Neural progenitor cell (in vitro differentiated cells): Measurements from ENCODE around the gene PPIL6. TPM values are rescaled to one million over a fixed set of nuclear protein-coding genes. Genes with fewer than 3 reads are reported as not detected.

ENCODE experiments used
- DNase-seq: peaks from one replicate; pipeline ENCODE4 v3.0.0-alpha.2; 2016; ENCODE audit warnings: low spot score
- H2AFZ ChIP-seq: fragments of 200-600 bp; sonication (generic); replicated peaks from 2 replicates; pipeline ENCODE4 v1.6.1; 2016; ENCODE audit warnings: antibody characterized with exemption
- H3F3A ChIP-seq: fragments of 200-600 bp; sonication (generic); 2 replicates; pipeline ENCODE4 v1.6.1; 2016; ENCODE audit warnings: antibody characterized with exemption, low read depth
- H3K27ac ChIP-seq: fragments of 200-600 bp; sonication (generic); 2 replicates; pipeline ENCODE4 v1.5.1; 2016; ENCODE audit warnings: mild to moderate bottlenecking
- H3K27me3 ChIP-seq: fragments of 200-600 bp; sonication (generic); 2 replicates; pipeline ENCODE4 v1.6.1; 2016; ENCODE audit warnings: mild to moderate bottlenecking, moderate library complexity
- H3K36me3 ChIP-seq: fragments of 200-600 bp; sonication (generic); 2 replicates; pipeline ENCODE4 v1.5.1; 2016
- H3K4me1 ChIP-seq: fragments of 200-600 bp; sonication (generic); 2 replicates; pipeline ENCODE4 v1.6.1; 2016; ENCODE audit warnings: mixed run types
- H3K4me2 ChIP-seq: fragments of 200-600 bp; sonication (generic); 2 replicates; pipeline ENCODE4 v1.6.1; 2016
- H3K4me3 ChIP-seq: fragments of 200-600 bp; sonication (generic); 2 replicates; pipeline ENCODE4 v1.5.1; 2016
- H3K79me2 ChIP-seq: fragments of 200-600 bp; sonication (generic); 2 replicates; pipeline ENCODE4 v1.6.1; 2016; ENCODE audit warnings: low read depth
- H3K9ac ChIP-seq: fragments of 200-600 bp; sonication (generic); 2 replicates; pipeline ENCODE4 v1.6.1; 2016
- H3K9me3 ChIP-seq: fragments of 200-600 bp; sonication (generic); 2 replicates; pipeline ENCODE4 v1.5.1; 2016; ENCODE audit warnings: low read depth
- H4K20me1 ChIP-seq: fragments of 200-600 bp; sonication (generic); 2 replicates; pipeline ENCODE4 v1.6.1; 2016; ENCODE audit warnings: low read depth
- H3K27ac Mint-ChIP-seq: 3 replicates; pipeline ENCODE4 v1.8.0; 2021; ENCODE audit warnings: mixed read lengths
- H3K27me3 Mint-ChIP-seq: 2 replicates; pipeline ENCODE4 v1.8.0; 2022; ENCODE audit warnings: low read depth, mild to moderate bottlenecking, inconsistent platforms, moderate library complexity, mixed read lengths; ENCODE audit not compliant: insufficient read depth
- H3K36me3 Mint-ChIP-seq: 3 replicates; pipeline ENCODE4 v1.8.0; 2021; ENCODE audit warnings: mixed read lengths
- H3K4me1 Mint-ChIP-seq: 3 replicates; pipeline ENCODE4 v1.8.0; 2021; ENCODE audit warnings: mixed read lengths
- H3K4me3 Mint-ChIP-seq: 3 replicates; pipeline ENCODE4 v1.8.0; 2021; ENCODE audit warnings: mild to moderate bottlenecking, moderate library complexity, mixed read lengths
- H3K9me3 Mint-ChIP-seq: 3 replicates; pipeline ENCODE4 v1.8.0; 2020; ENCODE audit warnings: mixed read lengths
- EZH2 ChIP-seq: fragments of 200-600 bp; sonication (generic); IDR thresholded peaks from 2 replicates; pipeline ENCODE4 v1.6.1; 2017; ENCODE audit warnings: antibody characterized with exemption, mild to moderate bottlenecking, moderate library complexity
- EZH2phosphoT487 ChIP-seq: fragments of 200-600 bp; sonication (generic); IDR thresholded peaks from 2 replicates; pipeline ENCODE4 v1.6.1; 2017; ENCODE audit warnings: antibody characterized with exemption
- total RNA-seq: library from RNA; depleted of rRNA; stranded (reverse); fragments of >200 nt; gene quantifications from 2 replicates; pipeline ENCODE4 v1.2.3, GENCODE V29; 2015; ENCODE audit warnings: low replicate concordance
- TF ChIP-seq, protein P1 (sequence below): fragments of 200-600 bp; sonication (generic); IDR thresholded peaks from 2 replicates; pipeline ENCODE4 v1.5.1; 2017; ENCODE audit warnings: antibody characterized with exemption, mild to moderate bottlenecking

PPIL6 gene
- total RNA-seq, 1 donor from 2014 or later = 7.9 TPM

DNA sequence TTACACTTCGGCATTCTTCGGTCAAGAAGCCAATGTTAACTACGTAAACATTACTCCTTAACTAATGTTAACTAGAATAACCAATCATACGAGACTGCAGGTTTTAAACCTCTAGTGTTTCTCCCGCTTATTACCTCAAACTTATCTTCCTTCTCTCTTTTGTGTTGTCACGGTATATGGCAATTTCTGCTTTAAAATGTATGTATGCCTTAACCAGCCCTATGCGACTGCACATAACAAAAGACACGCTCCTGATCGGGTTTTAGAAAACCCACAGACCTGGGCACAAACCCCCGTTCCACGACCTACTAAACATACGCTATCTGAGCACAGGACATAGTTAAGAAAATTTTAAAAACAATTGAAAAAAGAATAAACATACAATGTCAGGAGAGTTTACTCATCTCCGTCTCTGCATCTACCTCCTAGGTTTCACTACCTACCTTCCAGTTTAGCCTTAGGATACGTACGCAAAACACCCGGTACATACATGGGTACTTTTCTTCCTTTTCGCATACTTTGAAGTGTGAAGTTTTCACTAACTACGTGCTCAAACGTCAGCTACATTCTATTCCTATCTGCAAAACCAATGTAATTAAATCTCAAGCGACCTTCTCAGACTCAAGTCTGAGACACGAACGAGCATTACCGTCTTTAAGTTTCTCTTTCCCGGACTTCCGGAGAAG lies 59.2 kb downstream of the PPIL6 start:
- peaks cover 55% of the 10 kb centered on the region for H3K79me2 ChIP-seq
- peaks cover 44% of the 10 kb centered on the region for H4K20me1 ChIP-seq
- peak overlapping the region; percentile 94 for H3K9ac ChIP-seq
- H3K4me2 ChIP-seq = peak overlapping the region; percentile 86
- H3K9me3 ChIP-seq = no peaks in the 10 kb centered on the region
- H3K36me3 Mint-ChIP-seq = peaks cover 13% of the 10 kb centered on the region
- peaks cover 25% of the 10 kb centered on the region for H3K4me1 ChIP-seq
- no peaks in the 10 kb centered on the region for H3K36me3 ChIP-seq
- peak overlapping the region; percentile 80 for H2AFZ ChIP-seq
- no peaks in the 10 kb centered on the region for H3K27me3 ChIP-seq
- H3K4me1 Mint-ChIP-seq = peaks cover 22% of the 10 kb centered on the region
- H3F3A ChIP-seq = peaks cover 22% of the 10 kb centered on the region
- TF ChIP-seq, protein P1, sequence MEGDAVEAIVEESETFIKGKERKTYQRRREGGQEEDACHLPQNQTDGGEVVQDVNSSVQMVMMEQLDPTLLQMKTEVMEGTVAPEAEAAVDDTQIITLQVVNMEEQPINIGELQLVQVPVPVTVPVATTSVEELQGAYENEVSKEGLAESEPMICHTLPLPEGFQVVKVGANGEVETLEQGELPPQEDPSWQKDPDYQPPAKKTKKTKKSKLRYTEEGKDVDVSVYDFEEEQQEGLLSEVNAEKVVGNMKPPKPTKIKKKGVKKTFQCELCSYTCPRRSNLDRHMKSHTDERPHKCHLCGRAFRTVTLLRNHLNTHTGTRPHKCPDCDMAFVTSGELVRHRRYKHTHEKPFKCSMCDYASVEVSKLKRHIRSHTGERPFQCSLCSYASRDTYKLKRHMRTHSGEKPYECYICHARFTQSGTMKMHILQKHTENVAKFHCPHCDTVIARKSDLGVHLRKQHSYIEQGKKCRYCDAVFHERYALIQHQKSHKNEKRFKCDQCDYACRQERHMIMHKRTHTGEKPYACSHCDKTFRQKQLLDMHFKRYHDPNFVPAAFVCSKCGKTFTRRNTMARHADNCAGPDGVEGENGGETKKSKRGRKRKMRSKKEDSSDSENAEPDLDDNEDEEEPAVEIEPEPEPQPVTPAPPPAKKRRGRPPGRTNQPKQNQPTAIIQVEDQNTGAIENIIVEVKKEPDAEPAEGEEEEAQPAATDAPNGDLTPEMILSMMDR = no peak
- TF ChIP-seq EZH2phosphoT487 (no peak), EZH2 (no peak)
- peak; percentile 9 for DNase-seq
- H3K27me3 Mint-ChIP-seq = no peaks in the 10 kb centered on the region
- peak overlapping the region; percentile 96 for H3K4me3 Mint-ChIP-seq
- H3K27ac Mint-ChIP-seq = peak overlapping the region; percentile 89
- H3K27ac ChIP-seq = peak overlapping the region; percentile 97
- peak overlapping the region; percentile 93 for H3K4me3 ChIP-seq
- no peaks in the 10 kb centered on the region for H3K9me3 Mint-ChIP-seq

DNA sequence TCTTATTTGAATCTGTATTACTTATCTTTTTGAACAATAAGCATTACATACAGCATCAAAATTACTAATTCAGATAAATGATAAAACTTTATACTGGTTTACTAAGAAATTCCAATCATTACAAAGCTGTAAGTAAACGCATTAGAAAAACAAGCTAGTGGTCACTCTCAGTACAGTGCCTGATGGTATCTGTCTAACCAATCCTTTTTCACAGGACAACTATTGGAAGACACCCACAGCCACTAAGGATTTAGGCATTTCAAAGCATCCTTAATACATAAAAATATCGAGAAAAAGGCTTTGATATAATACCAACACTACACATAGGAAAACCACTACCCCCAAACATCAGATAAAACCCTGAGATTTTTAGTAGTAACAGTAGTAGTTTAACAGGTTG lies 60.7 kb downstream of the PPIL6 start:
- Mint-ChIP-seq H3K27me3 (no peaks in the 10 kb centered on the region), H3K27ac (peak overlapping the region; percentile 19), H3K4me1 (peaks cover 22% of the 10 kb centered on the region), H3K4me3 (peak overlapping the region; percentile 96), H3K9me3 (no peaks in the 10 kb centered on the region), H3K36me3 (peaks cover 17% of the 10 kb centered on the region)
- Histone ChIP-seq H4K20me1 (peaks cover 44% of the 10 kb centered on the region), H3K27ac (no peak overlapping the region), H2AFZ (no peak overlapping the region), H3K36me3 (no peaks in the 10 kb centered on the region), H3K79me2 (peaks cover 58% of the 10 kb centered on the region), H3K4me2 (peak overlapping the region; percentile 86), H3K9ac (peak overlapping the region; percentile 94), H3K4me1 (peaks cover 25% of the 10 kb centered on the region), H3F3A (peaks cover 22% of the 10 kb centered on the region), H3K9me3 (no peaks in the 10 kb centered on the region), H3K4me3 (peak overlapping the region; percentile 93), H3K27me3 (no peaks in the 10 kb centered on the region)
- DNase-seq = no peak
- TF ChIP-seq EZH2phosphoT487 (no peak), EZH2 (no peak)
- TF ChIP-seq, protein P1 = no peak

DNA sequence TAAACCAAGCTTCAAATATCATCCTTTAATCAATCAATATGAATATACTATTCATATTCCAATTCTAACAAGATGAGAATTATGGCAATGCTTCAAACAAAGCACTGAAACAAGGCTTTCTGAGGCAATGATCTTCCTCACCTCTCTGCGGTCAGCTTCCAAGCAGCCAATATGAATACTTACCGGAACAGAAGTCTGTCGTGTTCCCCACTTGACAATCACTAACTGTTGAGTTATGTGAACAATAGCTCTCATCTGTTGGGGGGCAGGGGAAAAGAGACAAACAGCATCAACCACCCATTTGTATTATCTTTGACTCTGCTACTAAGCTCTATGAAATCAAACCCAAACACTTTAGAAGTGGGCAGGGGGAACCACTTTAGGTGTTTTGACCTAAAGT lies 62.7 kb downstream of the PPIL6 start:
- H3K9ac ChIP-seq = no peak overlapping the region
- H3F3A ChIP-seq = peaks cover 11% of the 10 kb centered on the region
- H3K4me2 ChIP-seq = no peak overlapping the region
- TF ChIP-seq, protein P1 = no peak
- no peak for TF ChIP-seq EZH2phosphoT487
- TF ChIP-seq EZH2 = no peak
- H3K79me2 ChIP-seq = peaks cover 58% of the 10 kb centered on the region
- H3K27me3 Mint-ChIP-seq = no peaks in the 10 kb centered on the region
- no peaks in the 10 kb centered on the region for H3K9me3 Mint-ChIP-seq
- no peak for DNase-seq
- peaks cover 18% of the 10 kb centered on the region for H3K4me1 Mint-ChIP-seq
- H3K4me1 ChIP-seq = peaks cover 19% of the 10 kb centered on the region
- H3K27me3 ChIP-seq = no peaks in the 10 kb centered on the region
- H3K4me3 ChIP-seq = no peak overlapping the region
- H3K27ac Mint-ChIP-seq = no peak overlapping the region
- peaks cover 31% of the 10 kb centered on the region for H3K36me3 Mint-ChIP-seq
- no peaks in the 10 kb centered on the region for H3K9me3 ChIP-seq
- peaks cover 44% of the 10 kb centered on the region for H4K20me1 ChIP-seq
- no peaks in the 10 kb centered on the region for H3K36me3 ChIP-seq
- no peak overlapping the region for H3K27ac ChIP-seq
- no peak overlapping the region for H3K4me3 Mint-ChIP-seq
- no peak overlapping the region for H2AFZ ChIP-seq
